ENCODE data around the gene GALNT1. TPM values are rescaled to one million over a fixed set of nuclear protein-coding genes. Genes with fewer than 3 reads are reported as not detected.

GALNT1 gene
- total RNA-seq, 1 experiment from 2014 or later = 77.9 TPM

GRCh38 chr18:35639296-35639695 is 57.8 kb downstream of the GALNT1 start:
- Histone ChIP-seq H4K8ac (replicated peaks; ENCODE audit: insufficient read length, low read depth, low read length) (no peak overlapping the region), H2BK15ac (ENCODE audit: low read depth, low read length) (no peak overlapping the region), H2BK20ac (ENCODE audit: low read depth, low read length, poor library complexity, severe bottlenecking) (no peak overlapping the region), H3K27ac (ENCODE audit: insufficient read length, low read depth, low read length) (no peak overlapping the region), H2BK5ac (ENCODE audit: insufficient read length, low read length) (no peak overlapping the region), H3K9me3 (ENCODE audit: control insufficient read depth, low read depth, low read length) (peaks cover 5% of the 10 kb centered on the region), H4K91ac (ENCODE audit: insufficient read length, low read depth, low read length) (no peak overlapping the region), H4K5ac (ENCODE audit: insufficient read length, low read depth, low read length) (no peak overlapping the region), H3K18ac (ENCODE audit: insufficient read length, low read depth, low read length) (no peak overlapping the region), H2AFZ (ENCODE audit: low read length) (no peak overlapping the region), H3K4me1 (ENCODE audit: insufficient read depth, low read length) (no peaks in the 10 kb centered on the region), H3K79me2 (ENCODE audit: insufficient read depth, low read length) (no peaks in the 10 kb centered on the region; the same call in 1 of the 2 replicates), H3K14ac (ENCODE audit: insufficient read depth, low read length) (no peak overlapping the region), H3K9ac (ENCODE audit: extremely low read depth, insufficient read length, low read length) (no peak overlapping the region), H2BK120ac (ENCODE audit: low read depth, low read length, poor library complexity, severe bottlenecking) (no peak overlapping the region), H3T11ph (ENCODE audit: low read length) (no peak overlapping the region), H3K56ac (ENCODE audit: insufficient read length, low read depth, low read length) (no peak overlapping the region), H3K79me1 (ENCODE audit: insufficient read depth, low read depth, low read length, poor library complexity, severe bottlenecking) (no peaks in the 10 kb centered on the region), H3K4me2 (ENCODE audit: insufficient read depth, insufficient read length, low read length) (no peak overlapping the region), H4K20me1 (ENCODE audit: control insufficient read depth, insufficient read depth, insufficient read length) (no peaks in the 10 kb centered on the region), H2BK12ac (ENCODE audit: insufficient read length, low read depth, low read length) (no peak overlapping the region), H3K23me2 (ENCODE audit: insufficient read length, low read depth, low read length, poor library complexity, severe bottlenecking) (no peaks in the 10 kb centered on the region), H3K27me3 (ENCODE audit: insufficient read depth, low read length) (no peaks in the 10 kb centered on the region), H2AK5ac (ENCODE audit: insufficient read length, low read length) (no peak overlapping the region), H3K23ac (ENCODE audit: insufficient read length, low read depth, low read length) (no peak overlapping the region), H3K4ac (ENCODE audit: low read depth, low read length) (no peak overlapping the region)
- H3K27me3 Mint-ChIP-seq (ENCODE audit: low read depth) = no peaks in the 10 kb centered on the region
- DNase-seq = no peak
- no peak overlapping the region for H3K4me3 Mint-ChIP-seq
- no CpG with 5 or more reads among the region's 4 CpGs for WGBS (ENCODE audit: extremely low coverage, insufficient read length, low lambda C conversion rate)
- no peak overlapping the region for H3K27ac Mint-ChIP-seq
- TF ChIP-seq, protein P1, sequence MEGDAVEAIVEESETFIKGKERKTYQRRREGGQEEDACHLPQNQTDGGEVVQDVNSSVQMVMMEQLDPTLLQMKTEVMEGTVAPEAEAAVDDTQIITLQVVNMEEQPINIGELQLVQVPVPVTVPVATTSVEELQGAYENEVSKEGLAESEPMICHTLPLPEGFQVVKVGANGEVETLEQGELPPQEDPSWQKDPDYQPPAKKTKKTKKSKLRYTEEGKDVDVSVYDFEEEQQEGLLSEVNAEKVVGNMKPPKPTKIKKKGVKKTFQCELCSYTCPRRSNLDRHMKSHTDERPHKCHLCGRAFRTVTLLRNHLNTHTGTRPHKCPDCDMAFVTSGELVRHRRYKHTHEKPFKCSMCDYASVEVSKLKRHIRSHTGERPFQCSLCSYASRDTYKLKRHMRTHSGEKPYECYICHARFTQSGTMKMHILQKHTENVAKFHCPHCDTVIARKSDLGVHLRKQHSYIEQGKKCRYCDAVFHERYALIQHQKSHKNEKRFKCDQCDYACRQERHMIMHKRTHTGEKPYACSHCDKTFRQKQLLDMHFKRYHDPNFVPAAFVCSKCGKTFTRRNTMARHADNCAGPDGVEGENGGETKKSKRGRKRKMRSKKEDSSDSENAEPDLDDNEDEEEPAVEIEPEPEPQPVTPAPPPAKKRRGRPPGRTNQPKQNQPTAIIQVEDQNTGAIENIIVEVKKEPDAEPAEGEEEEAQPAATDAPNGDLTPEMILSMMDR (conservative IDR thresholded peaks at IDR 0.05) = no peak
- H3K4me1 Mint-ChIP-seq = peaks cover 0 to 4% of the 10 kb centered on the region in 2 experiments; a peak in 1 of 4 replicates
- peaks cover 0 to 14% of the 10 kb centered on the region in 2 experiments; a peak in 4 of 5 replicates for H3K9me3 Mint-ChIP-seq
- peaks cover 18 to 24% (median 21%) of the 10 kb centered on the region in 3 experiments; a peak in 6 of 7 replicates for H3K36me3 Mint-ChIP-seq (ENCODE audit: insufficient read depth in 1 of 3, low read depth in 3 of 3)
